GM21528 (cell line): ENCODE data around the gene TCF7L1.
"Not testable (repeated sequence)": the region's sequence is repeated elsewhere in the genome, so short reads cannot be mapped to it uniquely, and the experiment has no call there.

Source experiments
- ATAC-seq: cut with Tn5 transposase; IDR thresholded peaks from one replicate; pipeline ENCODE4 v1.9.1; 2021; ENCODE audit warnings: mild to moderate bottlenecking, moderate library complexity; ENCODE audit not compliant: unreplicated experiment, low FRiP score

Gene TCF7L1

DNA sequence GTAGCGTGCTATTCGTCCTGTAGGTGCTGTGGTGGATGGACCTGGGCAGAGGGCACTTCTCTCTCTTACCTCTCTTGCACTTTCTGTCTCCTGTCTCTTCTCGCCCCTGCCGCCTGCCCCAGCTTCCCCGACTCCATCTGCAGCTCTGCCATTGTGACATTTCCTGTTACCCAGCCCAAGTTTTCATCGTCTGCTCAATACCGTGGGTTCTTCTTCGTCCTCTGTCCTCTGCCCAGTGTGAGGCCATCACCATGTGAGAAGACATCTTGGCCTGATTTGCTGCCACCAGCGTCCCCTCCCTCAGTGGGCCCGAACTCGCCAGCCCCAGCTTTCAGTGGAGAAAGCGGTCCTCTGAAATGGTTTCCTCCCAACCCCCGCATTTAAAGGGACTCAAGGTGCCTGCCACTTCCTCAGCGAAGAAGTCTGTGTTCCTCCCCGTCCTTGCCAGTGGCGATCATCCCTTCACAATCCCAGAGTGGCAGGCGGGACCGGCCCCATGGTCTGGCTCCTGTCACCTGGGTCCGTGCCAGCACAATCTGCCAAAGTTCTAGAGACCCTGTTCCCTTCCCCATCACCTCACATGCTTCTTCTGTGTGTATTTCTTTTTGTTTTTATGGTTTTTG, 176.6 kb downstream of the TCF7L1 start:
- ATAC-seq: no peak

DNA sequence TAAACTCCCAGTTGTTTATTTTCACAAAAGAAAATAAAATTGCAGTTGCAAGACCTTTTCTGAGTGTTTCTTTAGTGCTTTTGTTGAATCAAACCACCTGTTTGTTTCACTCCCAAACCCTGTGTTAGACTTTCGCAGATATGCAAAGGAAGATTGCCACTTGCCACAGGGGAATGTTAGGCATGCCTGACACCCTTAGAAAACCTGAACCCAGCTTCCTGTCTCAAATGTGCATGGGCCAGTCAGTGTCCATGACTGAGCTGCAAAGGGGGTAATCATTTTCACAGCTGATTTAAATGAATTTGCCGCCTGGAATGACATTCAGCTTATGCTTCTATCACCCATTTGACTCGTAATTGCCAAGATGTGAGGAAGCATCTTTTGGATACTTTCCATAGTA, 177.1 kb downstream of the TCF7L1 start:
- ATAC-seq: no peak

DNA sequence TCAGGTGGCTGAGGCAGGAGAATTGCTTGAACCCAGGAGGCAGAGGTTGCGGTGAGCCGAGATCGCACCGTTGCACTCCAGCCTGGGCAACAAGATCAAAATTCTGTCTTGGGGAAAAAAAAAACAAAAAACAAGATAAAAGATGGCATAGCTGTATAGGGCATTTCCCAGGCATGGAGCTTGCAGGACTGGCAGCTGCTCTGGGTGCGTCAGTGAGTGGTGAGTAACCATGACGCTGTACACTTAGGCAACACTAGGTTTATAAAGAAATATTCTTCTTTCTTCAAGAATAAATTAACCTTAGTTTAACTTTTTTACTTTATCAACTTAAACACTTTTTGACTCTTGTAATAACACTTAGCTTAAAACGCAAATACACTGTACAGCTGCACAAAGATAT, 179.2 kb downstream of the TCF7L1 start:
- no peak for ATAC-seq

DNA sequence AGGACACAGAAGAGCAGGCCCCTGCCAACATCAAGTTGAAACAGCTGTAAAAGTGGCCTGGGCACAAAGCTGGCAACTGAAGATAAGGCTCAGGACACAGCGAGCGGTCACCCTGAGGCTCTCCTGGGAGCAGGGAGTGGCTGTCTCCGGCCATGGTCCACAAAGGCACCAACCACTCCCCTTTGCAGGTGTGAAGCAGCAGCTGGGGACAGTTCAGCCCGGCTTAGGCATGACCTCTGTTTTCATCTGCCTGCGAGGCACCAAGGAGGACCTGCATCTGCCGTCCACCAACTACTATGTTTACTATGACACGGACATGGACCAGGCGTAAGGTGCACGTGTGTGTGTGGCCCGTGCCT, 181.7 kb downstream of the TCF7L1 start:
- no peak for ATAC-seq

DNA sequence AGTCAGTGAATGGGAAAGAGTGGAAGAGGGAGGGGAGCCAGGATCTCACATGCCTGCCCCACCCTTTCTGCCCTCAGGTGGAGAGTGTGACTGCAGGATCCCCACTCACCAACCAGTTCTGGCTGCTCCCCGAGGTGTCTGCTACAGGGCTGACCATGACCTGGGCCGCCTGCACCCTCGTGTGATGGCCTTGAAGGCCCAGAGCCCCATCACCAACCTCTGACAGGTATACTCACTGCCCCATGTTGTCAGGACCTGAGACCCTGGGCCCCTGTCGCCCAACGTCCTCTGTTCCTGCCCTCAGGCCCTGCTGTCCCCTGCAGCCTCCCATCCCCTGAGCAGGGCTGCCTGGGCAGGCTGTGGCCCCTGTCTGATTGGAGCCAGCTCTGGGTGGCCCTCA, 182.7 kb downstream of the TCF7L1 start:
- not testable (repeated sequence) for ATAC-seq

DNA sequence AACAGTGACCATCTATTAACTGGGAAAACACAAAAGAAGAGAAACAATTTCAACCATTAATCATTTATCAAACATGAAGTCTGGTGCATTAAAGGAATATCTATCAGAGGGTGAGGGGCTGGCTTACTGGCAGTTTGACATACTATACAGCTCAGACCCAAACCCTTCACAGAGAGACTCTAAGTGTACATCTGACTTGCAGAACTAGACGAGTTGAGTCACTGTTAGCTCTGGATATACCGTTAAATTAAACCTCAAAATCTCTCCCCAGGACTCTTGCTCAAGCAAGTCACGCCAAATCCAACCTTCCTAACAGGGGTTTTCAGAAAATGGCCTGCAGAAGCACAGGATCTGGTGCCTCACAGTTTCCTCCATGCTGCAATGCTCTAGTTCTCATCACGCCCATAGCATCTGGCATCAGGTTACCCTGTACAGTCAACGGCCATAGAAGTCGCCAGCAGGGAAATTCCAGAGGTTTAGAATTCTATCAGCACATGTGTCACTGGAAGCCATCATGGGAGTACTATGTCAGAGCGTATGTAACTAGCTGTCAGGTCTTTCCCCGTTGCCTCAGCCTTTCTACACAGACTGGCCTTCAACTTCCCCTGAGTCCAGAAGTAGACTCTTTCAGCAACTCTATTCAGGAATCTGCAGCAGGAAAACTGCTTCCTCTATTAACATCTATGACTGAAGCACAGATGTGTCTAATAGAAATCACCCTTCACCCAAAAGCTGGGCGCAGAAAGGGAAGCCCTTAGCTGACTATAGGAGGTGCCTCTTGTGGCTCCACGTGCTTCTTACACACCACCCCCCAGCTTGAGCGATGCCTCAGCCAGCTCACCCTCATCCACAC, 185.3 kb downstream of the TCF7L1 start:
- no peak for ATAC-seq

DNA sequence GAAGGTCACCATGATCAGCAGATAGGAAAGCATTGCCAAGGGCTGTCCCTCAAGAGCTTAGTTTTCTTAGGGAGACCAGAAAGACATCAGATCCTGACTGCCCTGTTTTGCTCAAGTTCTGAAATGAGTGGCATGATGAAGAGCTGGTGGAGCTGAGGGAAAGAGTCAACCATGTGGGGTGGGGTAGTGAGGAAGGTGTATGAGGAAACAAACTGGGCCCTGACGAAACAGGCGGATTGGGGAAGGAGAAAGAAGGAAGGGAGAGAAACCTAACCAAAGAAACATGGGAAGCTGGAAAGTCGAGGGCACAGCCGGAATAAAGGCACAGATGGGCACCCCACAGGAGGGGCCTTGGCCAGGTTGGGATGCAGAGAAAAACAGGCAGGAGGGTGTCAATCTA, 186.6 kb downstream of the TCF7L1 start:
- no peak for ATAC-seq

DNA sequence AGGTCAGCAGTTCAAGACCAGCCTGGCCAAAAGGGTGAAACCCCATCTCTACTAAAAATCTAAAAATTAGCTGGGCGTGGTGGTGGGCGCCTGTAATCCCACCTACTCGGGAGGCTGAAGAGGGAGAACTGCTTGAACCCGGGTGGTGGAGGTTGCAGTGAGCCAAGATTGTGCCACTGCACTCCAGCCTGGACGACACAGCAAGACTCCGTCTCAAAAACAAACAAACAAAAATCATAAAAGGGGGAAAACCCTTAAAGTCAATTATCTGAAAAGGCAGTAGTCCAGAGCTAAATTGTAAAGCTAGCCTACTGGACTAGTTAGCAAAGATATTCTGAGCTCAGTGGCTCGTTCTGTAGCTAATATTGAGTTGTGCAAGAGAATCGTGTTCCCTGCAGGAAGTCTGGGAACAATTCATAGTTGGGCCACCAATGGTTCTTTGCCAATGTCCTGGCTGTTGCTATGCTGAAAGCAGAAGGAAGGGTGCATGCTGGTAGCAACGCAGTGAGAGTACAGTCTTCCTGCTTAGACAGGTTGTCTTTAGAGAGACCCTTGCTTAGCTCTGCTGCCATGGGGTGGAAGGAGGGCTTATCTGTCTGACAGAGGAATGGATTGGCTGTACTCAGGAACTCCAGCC, 190.3 kb downstream of the TCF7L1 start:
- no peak for ATAC-seq

DNA sequence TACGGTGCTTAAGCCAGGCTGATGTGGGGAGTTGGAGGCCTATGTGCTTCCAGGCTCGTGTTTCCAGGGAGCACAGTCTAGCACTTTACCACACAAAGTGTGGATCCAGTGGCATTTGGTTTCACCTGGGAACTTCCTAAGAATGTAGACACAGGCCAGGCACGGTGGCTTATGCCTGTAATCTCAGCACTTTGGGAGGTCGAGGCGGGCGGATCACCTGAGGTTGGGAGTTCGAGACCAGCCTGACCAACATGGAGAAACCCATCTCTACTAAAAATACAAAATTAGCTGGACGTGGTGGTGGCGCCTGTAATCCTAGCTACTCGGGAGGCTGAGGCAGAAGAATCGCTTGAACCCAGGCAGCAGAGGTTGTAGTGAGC, 190.8 kb downstream of the TCF7L1 start:
- not testable (repeated sequence) for ATAC-seq

DNA sequence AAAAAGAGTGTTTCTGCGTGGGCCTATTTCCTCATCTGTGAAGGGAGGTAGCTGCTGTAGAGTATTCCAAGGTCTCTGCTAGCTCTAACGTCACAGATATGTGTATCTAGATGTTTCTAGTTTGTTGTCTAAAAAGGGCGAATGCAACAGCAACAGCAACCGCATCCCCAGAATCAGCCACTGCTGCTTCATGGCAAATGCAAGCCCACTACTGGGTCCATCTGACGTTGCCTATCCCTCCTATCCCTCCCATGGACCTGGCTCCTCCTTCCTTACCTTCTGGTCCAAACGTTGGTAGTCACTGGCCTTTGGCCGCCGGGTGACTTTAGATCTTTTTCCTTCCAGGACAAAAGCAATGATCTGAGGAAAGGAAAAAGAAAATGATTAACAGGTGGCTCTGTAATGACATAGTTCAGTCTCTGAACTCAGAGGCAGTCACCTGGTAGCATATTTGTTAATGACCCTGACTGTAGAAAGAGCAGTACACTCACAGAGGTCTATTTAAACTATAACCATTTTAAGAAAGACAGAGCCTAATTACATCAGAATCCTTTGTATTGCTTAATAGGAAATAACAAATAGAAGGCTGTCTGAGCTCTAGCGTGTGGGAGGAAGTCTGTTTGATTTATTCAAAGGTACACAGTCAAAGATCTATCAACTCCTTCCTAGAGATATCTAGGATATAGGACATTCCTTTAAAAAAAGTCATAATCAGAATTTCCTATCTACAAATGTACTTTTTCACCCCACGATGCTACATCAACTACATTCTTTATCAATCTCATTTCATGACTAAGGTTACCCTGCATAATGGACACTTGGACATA, 191.7 kb downstream of the TCF7L1 start:
- ATAC-seq: no peak

DNA sequence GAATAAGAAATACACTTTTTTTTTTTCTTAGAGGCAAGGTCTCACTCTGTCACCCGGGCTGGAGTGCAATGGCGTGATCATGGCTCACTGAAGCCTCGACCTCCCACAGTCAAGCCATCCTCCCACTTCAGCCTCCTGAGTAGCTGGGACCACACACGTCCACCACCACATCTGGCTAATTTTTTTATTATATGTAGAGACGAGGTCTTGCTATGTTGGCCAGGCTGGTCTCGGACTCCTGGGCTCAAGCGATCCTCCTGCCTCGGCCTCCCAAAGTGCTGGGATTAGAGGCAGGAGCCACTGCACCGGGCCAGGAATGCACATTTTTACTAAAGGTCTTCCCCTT, 192.2 kb downstream of the TCF7L1 start:
- no peak for ATAC-seq

DNA sequence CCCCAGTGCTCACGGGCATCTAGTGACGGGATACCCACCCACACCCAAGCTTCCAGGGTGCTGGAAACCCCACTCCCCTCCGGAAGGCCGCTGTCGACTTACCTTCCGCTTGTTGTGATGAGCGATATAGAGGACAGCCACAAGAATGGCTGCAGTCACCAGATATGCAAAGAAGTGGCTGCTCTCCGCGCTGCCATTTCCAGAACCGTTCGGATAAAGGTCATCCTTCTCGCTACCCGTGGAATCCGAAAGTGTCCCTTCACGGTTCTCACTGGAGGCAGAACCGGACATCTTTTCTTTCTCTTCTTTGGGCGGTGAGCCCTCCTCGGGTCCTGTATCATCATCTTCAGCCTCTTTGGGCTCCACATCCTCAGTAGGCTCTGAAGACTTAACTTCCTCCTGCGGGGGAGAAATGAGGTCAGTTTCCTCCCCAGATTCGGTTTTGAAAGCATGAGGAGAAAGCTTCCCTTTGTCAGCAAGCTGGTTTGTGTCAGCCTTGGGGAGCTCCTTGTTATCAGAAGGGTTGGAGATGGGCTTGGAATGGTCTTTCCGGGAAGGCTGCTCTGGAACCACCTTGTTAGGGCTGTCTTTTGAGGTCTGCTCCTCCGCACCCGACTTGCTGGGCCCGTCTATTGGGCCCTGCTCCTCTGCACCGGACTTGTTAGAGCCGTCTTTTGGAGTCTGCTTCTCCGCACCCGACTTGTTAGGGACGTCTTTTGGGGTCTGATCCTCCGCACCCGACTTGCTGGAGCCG, 193.4 kb downstream of the TCF7L1 start:
- ATAC-seq: peak; percentile 52

DNA sequence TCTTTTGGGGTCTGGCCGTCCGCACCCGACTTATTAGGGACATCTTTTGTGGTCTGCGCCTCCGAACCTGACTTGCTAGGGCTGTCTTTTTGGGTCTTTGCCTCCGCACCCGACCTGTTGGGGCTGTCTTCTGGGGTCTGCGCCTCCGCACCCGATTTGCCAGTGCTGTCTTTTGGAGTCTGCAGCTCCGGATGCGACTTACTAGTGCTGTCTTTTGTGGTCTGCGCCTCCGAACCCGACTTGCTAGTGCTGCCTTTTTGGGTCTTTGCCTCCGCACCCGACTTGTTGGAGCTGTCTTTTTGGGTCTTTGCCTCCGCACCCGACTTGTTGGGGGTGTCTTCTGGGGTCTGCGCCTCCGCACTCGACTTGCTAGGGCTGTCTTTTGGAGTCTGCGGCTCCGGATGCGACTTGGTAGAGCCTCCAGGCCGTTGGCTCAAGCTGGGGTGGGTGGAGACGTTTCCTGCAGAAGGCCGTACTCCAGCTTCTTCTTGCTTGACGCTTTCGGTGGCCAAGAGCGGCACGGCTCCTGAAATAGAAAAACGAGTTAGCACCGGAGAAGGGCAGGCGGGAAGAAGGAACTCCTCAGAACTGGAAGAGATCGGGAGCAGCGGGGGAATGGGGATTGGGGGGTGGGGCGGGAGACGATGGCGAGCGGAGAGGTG, 194.1 kb downstream of the TCF7L1 start:
- peak; percentile 41 for ATAC-seq

DNA sequence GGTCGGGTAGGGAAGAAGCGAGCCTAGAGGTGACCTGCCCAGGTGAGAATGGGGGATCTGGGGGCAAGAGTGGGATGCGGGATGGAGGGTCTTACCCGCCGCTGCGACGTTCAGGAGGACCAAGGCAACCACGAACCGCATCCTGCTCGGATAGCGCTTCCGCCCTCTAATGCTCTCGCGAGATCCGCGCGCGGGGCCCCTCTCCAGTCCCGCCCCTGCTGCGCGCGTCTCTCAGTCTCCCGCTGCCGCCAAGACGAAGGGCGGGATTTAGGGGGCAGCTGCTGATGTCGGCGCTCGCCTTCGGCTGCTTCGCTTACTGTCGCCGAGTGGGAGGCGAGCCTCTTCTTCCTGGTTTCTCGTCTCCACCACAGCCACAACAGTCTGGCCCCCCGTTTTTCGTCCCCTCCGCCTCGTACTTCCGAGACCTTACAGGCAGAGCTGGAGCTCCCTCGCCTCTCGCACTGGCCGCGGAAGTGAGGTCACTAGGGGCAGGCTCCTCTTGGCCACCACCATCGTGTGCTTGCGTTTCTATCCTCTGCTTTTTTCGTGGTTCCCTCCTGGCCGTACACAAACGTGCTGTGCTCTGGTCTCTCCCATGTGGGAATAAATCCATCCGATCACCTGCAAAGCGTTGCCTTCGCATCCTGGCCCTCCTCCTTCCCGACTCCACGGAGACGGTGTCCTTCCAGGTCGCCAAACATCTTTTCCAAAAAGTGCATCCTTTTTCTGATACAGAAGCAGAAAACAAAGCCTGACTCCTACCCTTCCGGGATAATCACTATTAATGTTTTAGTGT, 194.8 kb downstream of the TCF7L1 start, which contains the start of gene TGOLN2:
Gene TGOLN2, minus strand, starts transcription at position 168 of the 796 bp plus-strand sequence. Its CDS starts 27 bp downstream, at position 141.
- ATAC-seq: peak; percentile 86

DNA sequence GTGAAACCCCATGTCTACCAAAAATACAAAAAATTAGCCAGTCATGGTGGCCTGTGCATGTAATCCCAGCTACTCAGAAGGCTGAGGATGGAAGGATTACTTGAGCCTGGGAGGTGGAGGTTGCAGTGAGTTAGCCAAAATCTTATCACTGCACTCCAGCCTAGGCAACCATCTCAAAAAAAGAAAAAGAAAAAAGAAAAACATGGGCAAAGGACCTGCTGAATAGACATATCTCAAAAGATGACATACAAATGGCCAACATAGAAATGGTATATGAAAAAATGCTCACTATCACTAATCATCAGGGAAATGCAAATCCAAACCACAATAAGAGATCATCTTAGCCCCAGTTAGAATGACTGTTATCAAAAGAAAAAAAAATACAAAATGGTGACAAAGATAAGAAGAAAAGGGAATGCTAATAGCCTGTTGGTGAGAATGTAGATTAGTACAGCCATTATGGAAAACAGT, 196.0 kb downstream of the TCF7L1 start:
- ATAC-seq: no peak

DNA sequence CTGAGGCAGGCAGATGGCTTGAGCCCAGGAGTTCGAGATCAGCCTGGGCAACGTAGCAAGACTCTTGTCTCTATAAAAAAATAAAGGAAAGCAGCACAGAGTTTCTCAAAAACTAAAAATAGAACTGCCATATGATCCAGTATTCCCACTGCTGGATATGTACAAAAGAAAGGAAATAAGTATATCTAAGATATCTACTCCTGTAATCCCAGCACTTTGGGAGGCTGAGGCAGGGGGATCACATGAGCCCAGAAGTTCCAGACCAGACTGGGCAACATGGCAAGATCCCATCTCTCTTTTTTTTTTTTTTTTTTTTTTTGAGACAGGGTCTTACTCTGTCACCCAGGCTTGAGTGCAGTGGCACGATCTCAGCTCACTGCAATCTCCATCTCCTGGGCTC, 196.5 kb downstream of the TCF7L1 start:
- ATAC-seq: not testable (repeated sequence)

DNA sequence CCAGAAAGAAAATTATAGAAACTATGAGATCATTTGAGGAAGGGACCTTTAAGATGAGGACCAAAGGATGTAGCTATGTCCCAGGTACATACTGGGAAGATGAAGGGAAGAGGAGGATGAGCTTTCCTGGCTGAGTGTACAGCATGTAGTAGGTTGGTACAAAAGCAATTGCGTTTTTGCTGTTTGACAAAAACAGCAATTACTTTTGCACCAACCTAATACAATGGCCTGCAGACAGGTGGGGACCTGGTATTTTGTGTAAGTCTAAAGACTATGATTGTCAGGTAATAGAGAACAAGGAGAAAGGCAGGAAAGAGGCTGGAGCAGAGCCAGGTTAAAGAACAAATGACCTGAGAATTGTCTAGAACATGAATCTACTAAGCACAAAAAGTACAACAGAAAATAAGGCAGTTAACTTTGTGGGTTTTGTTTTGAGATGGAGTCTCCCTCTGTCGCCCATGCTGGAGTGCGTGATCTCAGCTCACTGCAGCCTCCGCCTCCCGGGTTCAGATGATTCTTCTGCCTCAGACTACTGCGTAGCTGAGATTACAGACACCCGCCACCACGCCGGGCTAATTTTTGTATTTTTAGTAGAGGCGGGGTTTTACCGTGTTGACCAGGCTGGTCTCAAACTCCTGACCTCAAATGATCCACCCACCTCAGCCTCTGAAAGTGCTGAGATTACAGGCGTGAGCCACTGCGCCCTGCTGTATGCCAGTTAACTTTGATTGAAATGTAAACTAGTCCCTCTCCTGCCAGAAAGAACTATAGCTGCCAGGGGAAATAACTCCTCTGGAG, 197.8 kb downstream of the TCF7L1 start:
- ATAC-seq: no peak

DNA sequence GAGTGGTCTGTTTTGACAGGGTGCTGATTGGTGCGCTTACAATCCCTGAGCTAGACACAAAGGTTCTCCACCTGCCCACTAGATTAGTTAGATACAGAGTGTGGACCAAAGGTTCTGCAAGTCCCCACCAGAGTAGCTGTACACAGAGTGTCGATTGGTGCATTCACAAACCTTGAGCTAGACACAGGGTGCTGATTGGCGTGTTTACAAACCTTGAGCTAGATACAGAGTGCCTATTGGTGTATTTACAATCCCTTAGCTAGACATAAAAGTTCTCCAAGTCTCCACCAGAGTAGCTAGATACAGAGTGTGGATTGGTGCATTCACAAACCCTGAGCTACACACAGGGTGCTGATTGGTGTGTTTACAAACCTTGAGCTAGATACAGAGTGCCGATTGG, 200.7 kb downstream of the TCF7L1 start:
- not testable (repeated sequence) for ATAC-seq
